ENCODE data around the gene RING1. TPM values are rescaled to one million over a fixed set of nuclear protein-coding genes. Genes with fewer than 3 reads are reported as not detected.

Gene RING1
- total and polyA plus RNA-seq, 2 donors from 2014 or later = 47.2 to 48.6 TPM

DNA sequence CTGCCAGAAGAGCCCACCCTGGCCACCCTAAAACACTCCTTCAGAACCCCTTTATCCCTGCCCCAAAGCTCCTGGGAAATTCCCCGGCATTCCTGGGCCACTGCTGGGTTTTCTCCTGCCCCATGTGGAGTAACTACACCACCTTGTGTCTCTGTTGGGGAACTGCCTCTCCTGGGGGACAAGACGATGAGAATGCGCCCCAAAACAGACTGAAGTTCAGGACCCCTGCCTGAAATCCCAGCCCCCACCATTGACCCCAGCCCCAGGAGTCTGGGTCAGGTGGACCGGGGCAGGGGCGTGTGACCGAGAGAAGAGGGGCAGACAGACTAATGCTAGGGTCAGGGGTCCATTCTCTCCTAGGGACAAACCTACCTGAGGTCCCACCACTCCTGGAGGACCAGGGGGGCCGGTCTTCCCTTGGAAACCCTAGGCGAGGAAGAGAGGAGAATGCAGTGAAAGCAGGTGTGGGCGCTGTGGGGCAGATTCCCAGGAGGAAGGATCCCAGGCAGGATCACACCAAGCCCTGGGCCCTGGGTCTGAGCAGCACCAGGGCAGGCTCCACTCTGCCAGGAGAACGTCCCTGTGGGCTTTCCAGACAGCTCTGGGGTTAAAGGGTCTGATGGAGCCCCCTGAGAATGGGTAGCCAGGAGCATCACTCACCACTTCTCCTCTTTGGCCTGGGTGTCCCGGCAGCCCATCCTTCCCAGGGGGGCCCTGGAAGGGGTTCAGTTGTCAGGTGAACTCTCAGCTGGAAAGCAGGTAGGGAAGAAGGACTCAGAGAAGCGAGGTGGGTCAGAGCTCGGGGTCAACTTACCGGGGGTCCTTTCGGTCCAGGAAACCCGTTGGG lies 35.4 kb upstream of the RING1 start:
- Histone ChIP-seq H3K9ac (ENCODE audit: low read length in 3 of 3) (no peak overlapping the region), H3K27ac (ENCODE audit: low read depth in 2 of 2, low read length in 2 of 2) (no peak overlapping the region), H3K4me3 (ENCODE audit: low read length in 3 of 3) (no peak overlapping the region), H3K4me1 (ENCODE audit: control insufficient read depth in 2 of 3, insufficient read depth in 2 of 3, low read depth in 1 of 3, low read length in 3 of 3) (no peaks in the 10 kb centered on the region), H3K27me3 (ENCODE audit: control insufficient read depth, insufficient read depth, low read length) (no peaks in the 10 kb centered on the region), H3K9me3 (ENCODE audit: control insufficient read depth in 2 of 3, insufficient read depth in 1 of 3, low read length in 3 of 3) (no peaks in the 10 kb centered on the region), H3K36me3 (ENCODE audit: control insufficient read depth in 2 of 3, insufficient read depth in 3 of 3, low read length in 3 of 3) (no peaks in the 10 kb centered on the region)
- intact Hi-C loops (cut with DNase I) = no loop called here
- DNase-seq = peak in 1 of 5 donors; percentile 29
- no peak for FAIRE-seq
- TF ChIP-seq, protein P1, sequence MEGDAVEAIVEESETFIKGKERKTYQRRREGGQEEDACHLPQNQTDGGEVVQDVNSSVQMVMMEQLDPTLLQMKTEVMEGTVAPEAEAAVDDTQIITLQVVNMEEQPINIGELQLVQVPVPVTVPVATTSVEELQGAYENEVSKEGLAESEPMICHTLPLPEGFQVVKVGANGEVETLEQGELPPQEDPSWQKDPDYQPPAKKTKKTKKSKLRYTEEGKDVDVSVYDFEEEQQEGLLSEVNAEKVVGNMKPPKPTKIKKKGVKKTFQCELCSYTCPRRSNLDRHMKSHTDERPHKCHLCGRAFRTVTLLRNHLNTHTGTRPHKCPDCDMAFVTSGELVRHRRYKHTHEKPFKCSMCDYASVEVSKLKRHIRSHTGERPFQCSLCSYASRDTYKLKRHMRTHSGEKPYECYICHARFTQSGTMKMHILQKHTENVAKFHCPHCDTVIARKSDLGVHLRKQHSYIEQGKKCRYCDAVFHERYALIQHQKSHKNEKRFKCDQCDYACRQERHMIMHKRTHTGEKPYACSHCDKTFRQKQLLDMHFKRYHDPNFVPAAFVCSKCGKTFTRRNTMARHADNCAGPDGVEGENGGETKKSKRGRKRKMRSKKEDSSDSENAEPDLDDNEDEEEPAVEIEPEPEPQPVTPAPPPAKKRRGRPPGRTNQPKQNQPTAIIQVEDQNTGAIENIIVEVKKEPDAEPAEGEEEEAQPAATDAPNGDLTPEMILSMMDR (IDR thresholded peaks at IDR 0.05; ENCODE audit: borderline replicate concordance, extremely low read depth, insufficient read depth) = peak; percentile 35

DNA sequence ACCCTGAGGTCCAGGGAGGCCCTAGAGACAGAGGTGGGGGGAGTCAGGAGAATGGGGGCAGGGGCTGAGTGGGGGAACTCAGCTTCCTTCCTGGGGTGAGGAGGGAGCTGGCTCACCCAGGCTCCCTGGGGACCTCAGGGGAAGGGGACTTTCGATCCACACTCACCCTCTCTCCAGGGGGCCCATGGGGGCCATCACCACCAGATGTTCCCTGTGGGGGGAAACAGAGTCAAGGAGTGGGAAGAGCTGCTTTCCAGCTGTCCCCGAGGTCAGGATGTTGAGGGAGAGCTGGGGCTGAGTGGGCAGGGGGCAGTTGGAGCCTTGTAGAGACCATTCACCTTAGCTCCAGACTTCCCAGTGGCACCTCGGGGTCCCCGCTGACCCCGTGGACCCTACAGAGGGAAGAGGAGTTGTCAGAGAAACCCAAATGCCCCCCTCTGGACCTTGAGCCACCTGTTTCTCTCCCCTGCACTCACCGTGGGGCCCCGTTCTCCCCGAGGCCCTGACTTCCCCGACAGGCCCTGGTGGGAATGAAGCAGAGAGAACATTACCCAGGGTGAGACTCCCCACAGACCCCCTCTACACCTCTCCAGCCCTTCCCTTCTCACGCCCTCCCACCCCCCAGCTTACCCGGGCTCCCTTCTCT lies 34.6 kb upstream of the RING1 start:
- H3K9ac ChIP-seq (ENCODE audit: low read length in 3 of 3) = no peak overlapping the region
- DNase-seq = peak in 1 of 5 donors; percentile 22
- H3K36me3 ChIP-seq (ENCODE audit: control insufficient read depth in 2 of 3, insufficient read depth in 3 of 3, low read length in 3 of 3) = no peaks in the 10 kb centered on the region
- TF ChIP-seq, protein P1 (IDR thresholded peaks at IDR 0.05; ENCODE audit: borderline replicate concordance, extremely low read depth, insufficient read depth) = no peak
- intact Hi-C loops (cut with DNase I) = no loop called here
- H3K9me3 ChIP-seq (ENCODE audit: control insufficient read depth in 2 of 3, insufficient read depth in 1 of 3, low read length in 3 of 3) = no peaks in the 10 kb centered on the region
- FAIRE-seq = no peak
- no peaks in the 10 kb centered on the region for H3K27me3 ChIP-seq (ENCODE audit: control insufficient read depth, insufficient read depth, low read length)
- H3K27ac ChIP-seq (ENCODE audit: low read depth in 2 of 2, low read length in 2 of 2) = no peak overlapping the region
- H3K4me1 ChIP-seq (ENCODE audit: control insufficient read depth in 2 of 3, insufficient read depth in 2 of 3, low read depth in 1 of 3, low read length in 3 of 3) = no peaks in the 10 kb centered on the region
- H3K4me3 ChIP-seq (ENCODE audit: low read length in 3 of 3) = no peak overlapping the region

DNA sequence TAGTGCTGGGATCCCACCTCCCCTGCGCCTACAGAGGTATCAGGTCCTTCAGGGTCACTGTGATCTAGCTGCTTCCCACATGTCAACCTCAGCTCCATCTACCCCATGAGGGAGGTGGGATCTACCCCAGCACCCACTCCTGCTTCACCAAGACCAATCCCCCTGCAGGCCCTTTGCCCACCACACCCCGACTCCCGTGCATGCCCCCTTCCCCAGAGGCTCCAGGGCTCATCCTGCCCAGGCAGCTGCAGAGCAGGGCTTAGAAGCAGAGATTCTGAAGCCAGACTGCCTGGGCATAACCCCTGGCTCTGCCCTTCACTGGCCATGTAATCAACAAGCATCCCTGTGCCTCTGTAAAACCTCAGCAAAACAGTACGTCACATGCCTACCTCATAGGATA lies 33.5 kb upstream of the RING1 start:
- FAIRE-seq = no peak
- intact Hi-C loops (cut with DNase I) = no loop called here
- TF ChIP-seq, protein P1 (IDR thresholded peaks at IDR 0.05; ENCODE audit: borderline replicate concordance, extremely low read depth, insufficient read depth) = no peak
- H3K4me3 ChIP-seq (ENCODE audit: low read length in 3 of 3) = no peak overlapping the region
- H3K9ac ChIP-seq (ENCODE audit: low read length in 3 of 3) = no peak overlapping the region
- H3K4me1 ChIP-seq (ENCODE audit: control insufficient read depth in 2 of 3, insufficient read depth in 2 of 3, low read depth in 1 of 3, low read length in 3 of 3) = no peaks in the 10 kb centered on the region
- no peak for DNase-seq
- no peak overlapping the region for H3K27ac ChIP-seq (ENCODE audit: low read depth in 2 of 2, low read length in 2 of 2)
- H3K36me3 ChIP-seq (ENCODE audit: control insufficient read depth in 2 of 3, insufficient read depth in 3 of 3, low read length in 3 of 3) = no peaks in the 10 kb centered on the region
- H3K9me3 ChIP-seq (ENCODE audit: control insufficient read depth in 2 of 3, insufficient read depth in 1 of 3, low read length in 3 of 3) = no peaks in the 10 kb centered on the region
- H3K27me3 ChIP-seq (ENCODE audit: control insufficient read depth, insufficient read depth, low read length) = no peaks in the 10 kb centered on the region
